Liver (tissue), 9 donors: ENCODE results near the gene MARCHF2. TPM values are rescaled to one million over a fixed set of nuclear protein-coding genes. Genes with fewer than 3 reads are reported as not detected.
A peak's percentile ranks its signal among the peaks of the same experiment; 100 is the strongest.

Experiments
- DNase-seq: peaks from one replicate; pipeline ENCODE4 v3.0.0-alpha.2; 2017; ENCODE audit warnings: low spot score
- H3K27ac ChIP-seq, 2 donors: one replicate each; pipeline ENCODE4 v1.7.0; 2013; ENCODE audit warnings: inconsistent platforms in 2 of 2, low read length in 2 of 2, control low read depth in 1 of 2, low read depth in 1 of 2, mild to moderate bottlenecking in 1 of 2
- H3K27me3 ChIP-seq, 4 donors: one replicate each; pipeline versions ENCODE4 v1.6.1 to v1.7.0; 2013; ENCODE audit warnings: low read length in 3 of 4, inconsistent platforms in 1 of 4, mild to moderate bottlenecking in 1 of 4, moderate library complexity in 1 of 4; ENCODE audit not compliant: control insufficient read depth in 4 of 4, insufficient read depth in 4 of 4
- H3K36me3 ChIP-seq, 4 donors: one replicate each; pipeline versions ENCODE4 v1.6.1 to v1.7.0; 2013; ENCODE audit warnings: low read length in 3 of 4, mild to moderate bottlenecking in 3 of 4, low read depth in 1 of 4, moderate library complexity in 1 of 4; ENCODE audit not compliant: control insufficient read depth in 4 of 4, insufficient read depth in 3 of 4
- H3K4me1 ChIP-seq, 4 donors: one replicate each; pipeline versions ENCODE4 v1.6.1 to v1.7.0; 2013; ENCODE audit warnings: low read length in 3 of 4, mild to moderate bottlenecking in 3 of 4, moderate library complexity in 1 of 4; ENCODE audit not compliant: control insufficient read depth in 4 of 4, insufficient read depth in 4 of 4
- H3K4me3 ChIP-seq, 3 donors: one replicate each; pipeline versions ENCODE4 v1.6.1 to v1.7.0; 2013; ENCODE audit warnings: low read length in 3 of 3, control low read depth in 1 of 3, low read depth in 1 of 3, mild to moderate bottlenecking in 1 of 3
- H3K9ac ChIP-seq, 2 donors: one replicate each; pipeline ENCODE4 v1.7.0; 2013; ENCODE audit warnings: low read length in 2 of 2, mild to moderate bottlenecking in 2 of 2, moderate library complexity in 2 of 2, control low read depth in 1 of 2, low read depth in 1 of 2
- H3K9me3 ChIP-seq, 4 donors: one replicate each; pipeline versions ENCODE4 v1.6.1 to v1.7.0; 2013; ENCODE audit warnings: low read length in 3 of 4; ENCODE audit not compliant: control insufficient read depth in 4 of 4
- CTCF ChIP-seq: fragments of 150-350 bp; IDR thresholded peaks from 2 replicates; pipeline ENCODE4 v1.5.1; 2017; ENCODE audit warnings: improper control_type of control experiment, low read depth, low read length; ENCODE audit not compliant: missing input control
- FOXA1 ChIP-seq: IDR thresholded peaks from 2 replicates; pipeline ENCODE4 v1.6.1; 2016; ENCODE audit warnings: antibody characterized with exemption
- GABPA ChIP-seq, 2 donors: IDR thresholded peaks in 1 of 2; conservative IDR thresholded peaks in 1 of 2; 2 replicates each; pipeline ENCODE4 v1.6.1; 2016; ENCODE audit warnings: antibody characterized with exemption in 2 of 2, mild to moderate bottlenecking in 1 of 2, moderate library complexity in 1 of 2
- MAX ChIP-seq: IDR thresholded peaks from 2 replicates; pipeline ENCODE4 v1.6.1; 2016; ENCODE audit warnings: antibody characterized with exemption
- NR2F2 ChIP-seq: IDR thresholded peaks from 2 replicates; pipeline ENCODE4 v1.6.1; 2016; ENCODE audit warnings: antibody characterized with exemption
- RAD21 ChIP-seq, 2 donors: IDR thresholded peaks; 2 replicates each; pipeline ENCODE4 v1.6.1; 2016; ENCODE audit warnings: antibody characterized with exemption in 2 of 2, mild to moderate bottlenecking in 2 of 2
- REST ChIP-seq: IDR thresholded peaks from 2 replicates; pipeline ENCODE4 v1.6.1; 2016; ENCODE audit warnings: antibody characterized with exemption, mild to moderate bottlenecking
- RXRA ChIP-seq, 2 donors: IDR thresholded peaks; 2 replicates each; pipeline ENCODE4 v1.6.1; 2017 to 2018; ENCODE audit warnings: antibody characterized with exemption in 2 of 2, mild to moderate bottlenecking in 1 of 2
- TAF1 ChIP-seq: conservative IDR thresholded peaks from 2 replicates; pipeline ENCODE4 v1.6.1; 2016; ENCODE audit warnings: antibody characterized with exemption, mild to moderate bottlenecking
- WGBS: extraction: QIAGEN DNeasy Blood & Tissue Kit; methylation state at CpG from one replicate; pipeline ENCODE4 v1.1.7; 2013; 5-methylcytosine and 5-hydroxymethylcytosine counted together
- polyA plus RNA-seq, 2 donors: library from polyadenylated mRNA; stranded (reverse) in 1 of 2; unstranded in 1 of 2; fragments of 200-250 nt in 1 of 2; fragments of >200 nt in 1 of 2; fragmentation: Nextera tagmentation in 1 of 2; extraction: Ambion mirVana in 1 of 2; gene quantifications; one replicate each; pipeline versions ENCODE4 v1.2.1 to v1.2.3, GENCODE V29; 2013 to 2015
- total RNA-seq, 2 donors: library from RNA; depleted of rRNA; stranded (reverse); fragments of >200 nt; gene quantifications; one replicate each; pipeline ENCODE4 v1.2.3, GENCODE V29; 2014
- donor health status: healthy.
- donor health status: healthy.
- donor health status: healthy.
- donor health status: healthy.
- donor health status: healthy.

The MARCHF2 gene
- total and polyA plus RNA-seq, 4 donors: 21.6 to 89.5 (median 58.8) TPM

- Histone ChIP-seq H3K4me1 (peaks cover 27 to 67% (median 58%) of the 10 kb centered on the region in 4 donors), H3K27ac (no peak overlapping the region), H3K27me3 (no peaks in the 10 kb centered on the region), H3K36me3 (peaks cover 2 to 24% (median 12%) of the 10 kb centered on the region in 4 donors), H3K4me3 (no peak overlapping the region), H3K9me3 (no peaks in the 10 kb centered on the region), H3K9ac (no peak overlapping the region)
- TF ChIP-seq GABPA (IDR thresholded peaks at IDR 0.05 in 1 of 2, conservative IDR thresholded peaks at IDR 0.05 in 1 of 2): no peak
- WGBS: 88% methylated on average over 5 of the region's 5 CpGs
- DNase-seq: no peak
Observed at GRCh38 chr19:8455018-8455417, 41.9 kb downstream of the MARCHF2 start.

- 79% methylated on average over 7 of the region's 7 CpGs for WGBS
- TF ChIP-seq RXRA (IDR thresholded peaks at IDR 0.05): no peak
- TF ChIP-seq REST: no peak
- TF ChIP-seq RAD21 (IDR thresholded peaks at IDR 0.05): peak; percentile 11 to 40
- Histone ChIP-seq H3K9me3 (no peaks in the 10 kb centered on the region), H3K27ac (no peak overlapping the region), H3K9ac (no peak overlapping the region), H3K4me3 (no peak overlapping the region), H3K36me3 (peaks cover 1 to 27% (median 12%) of the 10 kb centered on the region in 4 donors), H3K27me3 (no peaks in the 10 kb centered on the region), H3K4me1 (peaks cover 29 to 67% (median 58%) of the 10 kb centered on the region in 4 donors)
- no peak for DNase-seq
Observed at GRCh38 chr19:8456064-8456463, 43.0 kb downstream of the MARCHF2 start.

GRCh38 chr19:8457209-8457608 lies 44.1 kb downstream of the MARCHF2 start:
- Histone ChIP-seq H3K9me3 (no peaks in the 10 kb centered on the region), H3K4me3 (no peak overlapping the region), H3K4me1 (peaks cover 29 to 56% (median 47%) of the 10 kb centered on the region in 4 donors), H3K9ac (no peak overlapping the region), H3K27ac (no peak overlapping the region), H3K27me3 (no peaks in the 10 kb centered on the region), H3K36me3 (peaks cover 0 to 30% (median 12%) of the 10 kb centered on the region in 4 donors)
- DNase-seq: no peak
- TF ChIP-seq MAX (no peak), NR2F2 (no peak), CTCF (no peak), TAF1 (no peak), FOXA1 (no peak), RAD21 (IDR thresholded peaks at IDR 0.05) (no peak), GABPA (IDR thresholded peaks at IDR 0.05 in 1 of 2, conservative IDR thresholded peaks at IDR 0.05 in 1 of 2) (no peak)
- 80% methylated on average over 3 of the region's 3 CpGs for WGBS
